Endometrial microvascular endothelial cells (primary cell): ENCODE measurements around the gene NR3C1. TPM values are rescaled to one million over a fixed set of nuclear protein-coding genes. Genes with fewer than 3 reads are reported as not detected.

Experiments used
- in situ Hi-C: cut with HindIII; loops from 2 replicates; pipeline ENCODE4 v1.10.0; 2017; ENCODE audit warnings: low sequenced_read_pairs, low pct_unique_long_range_greater_than_20kb; ENCODE audit errors: inconsistent ontology term
- total RNA-seq: library from RNA; depleted of rRNA; stranded (reverse); fragments of >200 nt; gene quantifications from one replicate; pipeline ENCODE4 v1.2.3, GENCODE V29; 2015; ENCODE audit errors: inconsistent ontology term

The NR3C1 gene
- total RNA-seq, 1 donor from 2014 or later, result 25.9 TPM

- in situ Hi-C loops, result no loop called here
Measured at GRCh38 chr5:143318833-143319232, 84.7 kb downstream of the NR3C1 start.

GRCh38 chr5:143318270-143318669 is 85.2 kb downstream of the NR3C1 start:
- in situ Hi-C loops, result no loop called here

- in situ Hi-C loops, result no loop called here
Measured at GRCh38 chr5:143316844-143317631, 86.4 kb downstream of the NR3C1 start.

- in situ Hi-C loops, result no loop called here
Measured at GRCh38 chr5:143316337-143316736, 87.1 kb downstream of the NR3C1 start.

GRCh38 chr5:143315929-143316328 is 87.6 kb downstream of the NR3C1 start:
- in situ Hi-C loops, result no loop called here

GRCh38 chr5:143315214-143315613 is 88.3 kb downstream of the NR3C1 start:
- in situ Hi-C loops, result no loop called here

- in situ Hi-C loops, result no loop called here
Measured at GRCh38 chr5:143314659-143315058, 88.8 kb downstream of the NR3C1 start.

GRCh38 chr5:143314099-143314498 is 89.4 kb downstream of the NR3C1 start:
- in situ Hi-C loops, result no loop called here

GRCh38 chr5:143313298-143313852 is 90.1 kb downstream of the NR3C1 start:
- in situ Hi-C loops, result no loop called here

- in situ Hi-C loops, result no loop called here
Measured at GRCh38 chr5:143312822-143313221, 90.7 kb downstream of the NR3C1 start.

GRCh38 chr5:143311955-143312354 is 91.5 kb downstream of the NR3C1 start:
- in situ Hi-C loops, result no loop called here

- in situ Hi-C loops, result no loop called here
Measured at GRCh38 chr5:143311428-143311827, 92.1 kb downstream of the NR3C1 start.

GRCh38 chr5:143309661-143310431 is 93.6 kb downstream of the NR3C1 start:
- in situ Hi-C loops, result no loop called here

- in situ Hi-C loops, result no loop called here
Measured at GRCh38 chr5:143308731-143309130, 94.8 kb downstream of the NR3C1 start.

GRCh38 chr5:143306040-143306439 is 97.4 kb downstream of the NR3C1 start:
- in situ Hi-C loops, result no loop called here

GRCh38 chr5:143304836-143305475 is 98.5 kb downstream of the NR3C1 start:
- in situ Hi-C loops, result no loop called here

- in situ Hi-C loops, result no loop called here
Measured at GRCh38 chr5:143302341-143303045, 101.0 kb downstream of the NR3C1 start.

- in situ Hi-C loops, result no loop called here
Measured at GRCh38 chr5:143297756-143298155, 105.7 kb downstream of the NR3C1 start.

GRCh38 chr5:143290125-143290524 is 113.4 kb downstream of the NR3C1 start:
- in situ Hi-C loops, result no loop called here
